K562 (cell line): Measurements from ENCODE around the gene SLC25A1. TPM values are rescaled to one million over a fixed set of nuclear protein-coding genes. Genes with fewer than 3 reads are reported as not detected.
A peak's percentile ranks its signal among the peaks of the same experiment; 100 is the strongest.

Experiments used
- ATAC-seq: fragments of 200-7000 bp; cut with Tn5 transposase; 3 replicates; pipeline ENCODE4 v1.9.1; 2020; ENCODE audit warnings: moderate library complexity
- BruUV-seq: library from RNA; stranded (reverse); fragments of 400-500 nt; replicated peaks from 2 replicates; lab custom pipeline; 2021; lab: Mats Ljungman, UMichigan
- CTCF ChIA-PET: fragments of 300-600 bp; formaldehyde crosslinking; extraction: SDS; loops from one replicate; lab custom pipeline; 2021; ENCODE audit warnings: low intra/inter-chr PET ratio; lab: Yijun Ruan, JAX
- POLR2A ChIA-PET: fragments of 300-600, 350-650 bp; sonication (Branson Sonifier 250); formaldehyde crosslinking; extraction: SDS; loops from one replicate; lab custom pipeline; 2021; ENCODE audit warnings: antibody characterized with exemption, inconsistent platforms; lab: Yijun Ruan, JAX
- DNase-seq, 4 experiments: peaks; one replicate each; pipeline versions ENCODE4 v3.0.0 to v3.0.0-alpha.2; 2011 to 2018; ENCODE audit warnings: low spot score in 3 of 4, mixed read lengths in 3 of 4; ENCODE audit errors: extremely low read depth in 1 of 4
- FAIRE-seq: peaks from 2 replicates; lab custom pipeline; 2011; peaks lifted over from hg19 to GRCh38; lab: Jason Lieb, UNC
- H2AFZ ChIP-seq: 2 replicates; pipeline ENCODE4 v1.6.0; 2011; ENCODE audit warnings: low read depth, low read length, control low read depth, inconsistent platforms
- H3K27ac ChIP-seq: fragments of 200-600 bp; 3 replicates; pipeline ENCODE4 v1.8.0; 2011; ENCODE audit warnings: low read depth, mild to moderate bottlenecking, control low read depth, inconsistent platforms, low read length, moderate library complexity, mixed read lengths; ENCODE audit errors: extremely low read depth
- H3K27me3 ChIP-seq, 2 experiments: fragments of 300-600 bp in 1 of 2; 2 replicates in 1 of 2; 3 replicates in 1 of 2; pipeline versions ENCODE4 v1.6.0 to v1.8.0; 2011; ENCODE audit warnings: inconsistent platforms in 2 of 2, low read length in 2 of 2, mild to moderate bottlenecking in 1 of 2, mixed read lengths in 1 of 2, moderate library complexity in 1 of 2; ENCODE audit not compliant: control insufficient read depth in 2 of 2, insufficient read depth in 2 of 2
- H3K36me3 ChIP-seq: fragments of 300-600 bp; 3 replicates; pipeline ENCODE4 v1.8.0; 2011; ENCODE audit warnings: mild to moderate bottlenecking, low read length, inconsistent platforms; ENCODE audit not compliant: control insufficient read depth, insufficient read depth
- H3K4me1 ChIP-seq, 2 experiments: fragments of 200-600 bp in 1 of 2; replicated peaks in 1 of 2; 2 replicates in 1 of 2; 3 replicates in 1 of 2; pipeline versions ENCODE4 v1.5.1 to v1.8.0; 2011; ENCODE audit warnings: inconsistent platforms in 2 of 2, low read length in 2 of 2, mild to moderate bottlenecking in 1 of 2, mixed read lengths in 1 of 2, moderate library complexity in 1 of 2; ENCODE audit not compliant: control insufficient read depth in 2 of 2, insufficient read depth in 2 of 2
- H3K4me2 ChIP-seq: 2 replicates; pipeline ENCODE4 v1.6.1; 2011; ENCODE audit warnings: low read length, control low read depth, inconsistent platforms, mixed read lengths; ENCODE audit not compliant: insufficient read depth
- H3K4me3 ChIP-seq: fragments of 200-600 bp; sonication (generic), shearing (Covaris generic); 2 replicates; pipeline ENCODE4 v1.5.1; 2016; ENCODE audit warnings: control low read depth, inconsistent platforms
- H3K79me2 ChIP-seq: fragments of 200-600 bp; 3 replicates; pipeline ENCODE4 v1.8.0; 2011; ENCODE audit warnings: low read length, inconsistent platforms; ENCODE audit not compliant: control insufficient read depth, insufficient read depth
- H3K9ac ChIP-seq, 2 experiments: 2 replicates each; pipeline versions ENCODE4 v1.6.0 to v1.6.1; 2011; ENCODE audit warnings: low read depth in 2 of 2, low read length in 2 of 2, control low read depth in 1 of 2, inconsistent platforms in 1 of 2, mild to moderate bottlenecking in 1 of 2, mixed read lengths in 1 of 2; ENCODE audit not compliant: insufficient read depth in 1 of 2
- H3K9me1 ChIP-seq: one replicate; pipeline ENCODE4 v1.6.0; 2011; ENCODE audit warnings: inconsistent platforms, mild to moderate bottlenecking, low read length, moderate library complexity; ENCODE audit not compliant: control insufficient read depth, insufficient read depth
- H3K9me3 ChIP-seq: replicated peaks from 2 replicates; pipeline ENCODE4 v1.5.1; 2011; ENCODE audit warnings: low read depth, low read length, inconsistent platforms; ENCODE audit not compliant: control insufficient read depth, insufficient read depth
- H4K20me1 ChIP-seq: replicated peaks from 2 replicates; pipeline ENCODE4 v1.6.1; 2011; ENCODE audit warnings: low read length, inconsistent platforms, mixed read lengths; ENCODE audit not compliant: control insufficient read depth, insufficient read depth
- CBX1 ChIP-seq: sonication (generic); IDR thresholded peaks from 2 replicates; pipeline ENCODE4 v1.6.1; 2016; ENCODE audit warnings: antibody characterized with exemption, low read depth, mild to moderate bottlenecking
- E2F8 ChIP-seq: fragments of 450-650 bp; IDR thresholded peaks from 2 replicates; pipeline ENCODE4 v1.7.1; 2018; ENCODE audit warnings: mild to moderate bottlenecking, low read depth; ENCODE audit not compliant: partially characterized antibody
- HNRNPL ChIP-seq: fragments of 200-400 bp; formaldehyde crosslinking; IDR thresholded peaks from 2 replicates; pipeline ENCODE4 v1.6.1; 2017; ENCODE audit warnings: low read depth, mild to moderate bottlenecking, low read length
- KAT7 ChIP-seq: sonication (generic); formaldehyde crosslinking; IDR thresholded peaks from 2 replicates; pipeline ENCODE4 v1.8.0; 2022; ENCODE audit warnings: missing genetic modification reagents, mild to moderate bottlenecking, borderline replicate concordance
- MITF ChIP-seq: IDR thresholded peaks from 2 replicates; pipeline ENCODE4 v1.6.1; 2014; ENCODE audit warnings: antibody characterized with exemption
- RFX5 ChIP-seq: IDR thresholded peaks from 2 replicates; pipeline ENCODE4 v1.6.1; 2011; ENCODE audit warnings: low read depth, mild to moderate bottlenecking, improper control_type of control experiment, low read length
- SIX5 ChIP-seq, 2 experiments: IDR thresholded peaks; 2 replicates each; pipeline ENCODE4 v1.6.1; 2011; ENCODE audit warnings: low read length in 2 of 2, borderline replicate concordance in 1 of 2, low read depth in 1 of 2, mild to moderate bottlenecking in 1 of 2, moderate library complexity in 1 of 2; ENCODE audit not compliant: insufficient read depth in 1 of 2
- ZNF140 ChIP-seq: fragments of 250-450 bp; sonication (Bioruptor Pico); IDR thresholded peaks from 2 replicates; pipeline ENCODE4 v1.8.0; 2021; ENCODE audit warnings: moderate library complexity, mild to moderate bottlenecking, inconsistent platforms
- ZNF609 ChIP-seq: sonication (generic); formaldehyde crosslinking; IDR thresholded peaks from 2 replicates; pipeline ENCODE4 v1.8.1; 2023; ENCODE audit warnings: missing genetic modification reagents, mild to moderate bottlenecking, borderline replicate concordance
- ZNF699 ChIP-seq: fragments of 250-450 bp; sonication (Bioruptor Pico); IDR thresholded peaks from 2 replicates; pipeline ENCODE4 v1.8.0; 2021; ENCODE audit warnings: mild to moderate bottlenecking, moderate library complexity; ENCODE audit not compliant: insufficient replicate concordance
- WGBS: fragments of 100-300 bp; shearing (Covaris generic); methylation state at CpG from one replicate; pipeline ENCODE4 v1.1.6; 2016; ENCODE audit warnings: low coverage, mixed read lengths; ENCODE audit not compliant: insufficient coverage; ENCODE audit errors: missing lambda C conversion rate; 5-methylcytosine and 5-hydroxymethylcytosine counted together
- in situ Hi-C: fragments of 300-500 bp; cut with MboI; formaldehyde crosslinking; loops from 4 replicates; pipeline ENCODE4 v1.15.0; 2018; ENCODE audit warnings: inconsistent platforms, mixed read lengths
- intact Hi-C: fragments of 100-400 bp; cut with micrococcal nuclease; formaldehyde crosslinking; loops from 2 replicates; pipeline ENCODE4 v1.14.2; 2022
- polyA plus RNA-seq, 8 experiments: library from polyadenylated mRNA; depleted of rRNA in 4 of 8; stranded (reverse) in 5 of 8; unstranded in 3 of 8; fragments of >200 nt; fragmentation: Nextera tagmentation in 2 of 8; fragmentation: Illumina TruSeq in 1 of 8; extraction: Ambion mirVana in 2 of 8; extraction: Trizol in 1 of 8; gene quantifications; 2 replicates each; pipeline versions ENCODE4 v1.2.1 to v1.2.3, GENCODE V29; 2011 to 2014; ENCODE audit warnings: inconsistent platforms in 1 of 8, missing spikeins in 1 of 8
- total RNA-seq, 7 experiments: library from RNA; depleted of rRNA in 6 of 7; stranded (reverse); fragments of >200 nt in 6 of 7; fragmentation: Illumina TruSeq in 2 of 7; extraction: Trizol in 2 of 7; gene quantifications; 2 replicates each; pipeline versions ENCODE4 v1.2.1 to v1.2.3, GENCODE V29; 2011 to 2021; ENCODE audit warnings: low replicate concordance in 1 of 7

The SLC25A1 gene
- total and polyA plus RNA-seq, 9 of the 15 experiments (the other 6 are each of a cell fraction or from before 2014, with no cell fraction given): 11.0 to 408 (median 110) TPM

GRCh38 chr22:19152942-19153883, 25.3 kb downstream of the SLC25A1 start:
- H2AFZ ChIP-seq: no peak overlapping the region
- H3K4me2 ChIP-seq: no peak overlapping the region
- intact Hi-C loops (no loop called here), in situ Hi-C loops (no loop called here)
- no TSS peak for BruUV-seq
- no peak overlapping the region for H3K27ac ChIP-seq
- H3K9me3 ChIP-seq: no peaks in the 10 kb centered on the region
- DNase-seq: no peak
- ChIA-PET POLR2A (interaction anchor here (0.7 to 6.8 kb wide), 11 partner anchors 8 to 241 kb away, joined by 3 to 64 read pairs (median 4); partner anchors contain the start of gene ESS2), CTCF (no interaction called here)
- no peaks in the 10 kb centered on the region for H3K79me2 ChIP-seq
- H3K36me3 ChIP-seq: no peaks in the 10 kb centered on the region
- no peaks in the 10 kb centered on the region for H4K20me1 ChIP-seq
- no peaks in the 10 kb centered on the region for H3K9me1 ChIP-seq
- peaks cover 0 to 22% of the 10 kb centered on the region in 2 experiments; a peak in 2 of 5 replicates for H3K4me1 ChIP-seq
- peak; percentile 52 for FAIRE-seq
- WGBS: 2% methylated on average over 11 of the region's 11 CpGs
- H3K4me3 ChIP-seq: no peak overlapping the region
- H3K27me3 ChIP-seq: peaks cover 44 to 69% of the 10 kb centered on the region in 2 experiments
- peak; percentile 24 for ATAC-seq
- H3K9ac ChIP-seq: no peak overlapping the region
- TF ChIP-seq HNRNPL (no peak), KAT7 (CRISPR knock-in tag) (no peak), RFX5 (peak; percentile 74; the same call in 1 of the 2 replicates), ZNF140 (CRISPR knock-in tag) (no peak), MITF (0 out of 2 replicates have a peak, but pooled peaks have one; percentile 25), ZNF609 (peak; percentile 75; the same call in 1 of the 2 replicates), SIX5 (IDR thresholded peaks at IDR 0.05; ENCODE audit: borderline replicate concordance in 1 of 2, insufficient read depth in 1 of 2, low read depth in 1 of 2, low read length in 2 of 2) (no peak), ZNF699 (no peak), E2F8 (no peak), CBX1 (0 out of 2 replicates have a peak, but pooled peaks have one; percentile 6)
